Stimulated activated CD8-positive, alpha-beta memory T cell treated with anti-CD3 and anti-CD28 coated beads, Interleukin-4, amount 100 ng/mL, for 24 hours (primary cell): ENCODE data around the gene PTPRN2.
"Not testable (repeated sequence)": the region's sequence is repeated elsewhere in the genome, so short reads cannot be mapped to it uniquely, and the experiment has no call there.

Experiments used
- DNase-seq: peaks from one replicate; pipeline ENCODE4 v3.0.0-alpha.2; 2020; ENCODE audit warnings: low read depth

PTPRN2 gene

DNA sequence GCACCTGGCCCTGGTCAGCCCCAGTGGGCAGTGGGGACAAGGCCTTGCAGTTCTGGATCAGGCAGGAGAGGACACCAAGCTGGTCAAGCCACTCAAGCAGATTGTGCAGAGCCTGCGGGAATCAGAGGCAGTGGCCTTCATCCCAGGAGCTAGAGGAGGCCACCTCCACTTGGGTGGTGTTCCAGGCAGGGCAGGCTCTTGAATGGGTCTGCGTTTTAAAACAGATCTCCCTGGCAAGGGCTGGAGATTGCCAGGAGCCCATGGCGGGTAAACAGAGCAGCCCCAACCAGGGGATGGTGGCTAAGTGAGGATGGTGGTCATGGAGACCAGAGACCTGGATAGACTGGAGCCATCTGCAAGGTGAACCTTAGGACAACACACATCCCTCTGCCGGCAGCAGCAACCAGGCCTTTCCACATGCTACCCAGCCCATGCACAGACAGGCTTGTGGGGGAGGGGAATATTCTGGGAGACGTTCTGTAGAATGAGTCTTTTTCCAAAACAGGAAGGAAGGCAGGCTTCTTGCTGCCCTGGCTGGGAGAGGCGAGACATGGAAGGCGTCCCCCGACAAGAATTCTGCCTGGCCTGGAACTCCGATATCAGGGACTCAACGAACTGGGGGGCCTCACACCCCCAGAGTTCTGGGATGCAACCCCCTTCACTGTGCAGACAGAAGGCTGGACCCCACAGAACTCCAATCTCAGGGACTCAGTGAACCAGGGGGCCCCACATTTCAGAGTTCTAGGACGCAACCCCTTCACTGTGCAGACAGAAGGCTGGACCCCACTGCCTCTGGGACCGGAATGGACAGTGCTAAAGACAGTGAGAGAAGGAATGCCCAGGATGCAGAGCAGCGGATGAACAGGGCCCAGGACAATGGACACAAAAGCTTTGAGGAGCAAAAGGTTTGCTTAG is 264.8 kb downstream of the PTPRN2 start:
- no peak for DNase-seq

DNA sequence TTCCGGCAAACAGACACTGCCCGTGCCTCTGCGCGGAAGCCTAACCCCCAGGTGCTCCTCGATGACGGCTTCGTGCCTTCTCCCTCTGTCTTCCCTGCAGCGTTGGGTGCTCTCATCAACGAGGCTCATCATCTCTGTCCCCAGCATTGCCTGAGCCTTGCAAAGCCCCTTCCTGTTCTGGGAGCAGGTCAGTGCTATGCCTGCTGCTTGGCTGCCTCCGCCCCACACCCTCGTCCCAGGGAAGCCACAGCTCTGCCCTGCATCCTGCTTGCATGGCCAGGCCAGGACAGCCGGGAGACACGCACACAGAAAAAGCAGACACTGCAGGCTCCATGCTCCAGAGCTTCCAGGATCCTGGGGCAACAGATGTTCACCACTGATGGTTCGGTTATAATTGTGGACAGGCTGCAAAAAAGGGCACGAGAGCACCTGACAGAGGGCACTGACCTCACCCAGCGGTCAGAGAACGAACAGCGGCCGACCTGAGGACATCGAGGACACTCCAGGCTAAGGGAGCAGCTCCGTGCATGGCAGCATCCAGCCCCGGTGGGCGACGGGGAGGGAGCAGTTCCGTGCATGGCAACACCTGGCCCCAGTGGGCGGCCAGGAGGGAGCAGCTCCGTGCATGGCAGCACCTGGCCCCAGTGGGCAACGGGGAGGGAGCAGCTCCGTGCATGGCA is 265.5 kb downstream of the PTPRN2 start:
- DNase-seq = no peak

DNA sequence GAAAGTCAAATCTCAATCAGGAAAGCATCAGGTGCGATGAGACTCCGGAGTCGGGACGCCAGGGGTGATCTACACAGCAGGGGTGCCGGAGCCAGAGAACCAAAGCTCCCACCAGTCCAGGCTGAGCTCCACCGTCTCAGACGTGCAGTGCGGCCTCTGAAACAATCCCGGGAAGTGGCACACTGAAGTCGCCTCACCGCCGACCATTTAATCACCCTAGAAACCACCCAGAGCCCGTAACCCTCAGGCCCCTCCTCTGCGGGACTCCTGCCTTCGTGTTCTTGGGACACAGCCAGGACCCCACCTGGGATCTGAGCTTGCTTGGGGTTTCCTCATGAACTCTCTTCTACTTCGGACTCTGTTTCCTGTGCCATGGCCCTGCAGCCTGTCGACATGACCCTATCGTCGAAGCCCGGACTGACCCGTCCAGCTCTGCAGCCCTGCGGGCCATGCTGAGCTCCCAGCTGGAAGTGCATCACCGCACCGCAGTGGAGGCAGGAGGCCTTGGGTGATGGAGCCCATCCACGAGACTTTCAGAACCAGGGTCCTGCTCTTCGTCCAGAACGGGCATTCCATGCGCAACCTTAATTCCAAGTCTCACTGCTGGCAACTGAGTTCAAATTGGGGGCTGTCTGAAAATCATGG is 266.4 kb downstream of the PTPRN2 start:
- no peak for DNase-seq

GRCh38 chr7:158320328-158320727 is 267.3 kb downstream of the PTPRN2 start:
- no peak for DNase-seq

DNA sequence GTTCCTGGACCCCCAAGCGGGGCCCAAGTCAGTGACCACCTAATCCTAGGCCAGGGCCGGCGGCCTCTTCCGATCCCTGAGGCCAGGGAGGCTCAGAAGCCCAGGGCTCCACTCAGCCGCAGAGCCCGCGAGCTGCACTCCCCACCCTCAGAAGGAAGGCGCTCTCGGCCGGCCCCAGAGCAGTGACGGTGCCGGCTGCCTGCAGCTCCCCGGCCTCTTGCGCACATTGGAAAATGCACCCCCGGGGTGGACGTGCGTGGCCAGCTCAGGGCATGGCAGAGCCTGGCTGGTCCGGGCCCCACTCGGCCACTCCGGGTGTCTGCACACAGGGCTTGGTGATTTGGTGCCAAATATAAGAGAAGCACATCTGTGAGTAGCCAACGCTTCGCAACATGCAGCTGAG is 269.1 kb downstream of the PTPRN2 start:
- no peak for DNase-seq

GRCh38 chr7:158317238-158318205 is 270.1 kb downstream of the PTPRN2 start:
- no peak for DNase-seq

DNA sequence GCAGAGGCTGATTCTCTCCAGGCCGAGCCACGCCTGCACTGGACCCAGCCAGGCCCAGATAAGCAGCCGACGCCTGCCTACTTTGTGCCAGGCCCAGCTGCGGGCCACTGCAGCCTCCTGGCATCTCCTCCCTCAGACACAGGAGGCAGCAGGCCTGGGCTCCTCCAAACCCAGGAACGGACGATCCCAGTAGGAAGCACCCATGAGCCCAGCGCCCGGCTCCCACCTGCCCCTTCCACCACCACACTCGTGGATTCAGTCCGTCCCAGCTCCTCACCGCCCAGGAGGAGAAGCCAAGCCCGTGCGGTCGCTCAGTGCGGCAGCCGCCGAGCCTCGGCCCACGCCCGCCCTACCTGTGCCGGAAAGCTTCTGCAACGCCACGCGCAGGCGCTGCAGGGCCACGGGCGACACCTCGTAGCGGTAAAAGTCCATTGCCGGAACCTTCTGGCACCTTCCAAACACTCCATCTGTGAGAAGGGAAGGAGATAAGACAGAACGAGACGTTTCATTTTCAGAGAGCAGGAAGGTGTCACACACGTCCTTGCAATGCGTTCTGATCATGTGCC is 271.1 kb downstream of the PTPRN2 start:
- no peak for DNase-seq

DNA sequence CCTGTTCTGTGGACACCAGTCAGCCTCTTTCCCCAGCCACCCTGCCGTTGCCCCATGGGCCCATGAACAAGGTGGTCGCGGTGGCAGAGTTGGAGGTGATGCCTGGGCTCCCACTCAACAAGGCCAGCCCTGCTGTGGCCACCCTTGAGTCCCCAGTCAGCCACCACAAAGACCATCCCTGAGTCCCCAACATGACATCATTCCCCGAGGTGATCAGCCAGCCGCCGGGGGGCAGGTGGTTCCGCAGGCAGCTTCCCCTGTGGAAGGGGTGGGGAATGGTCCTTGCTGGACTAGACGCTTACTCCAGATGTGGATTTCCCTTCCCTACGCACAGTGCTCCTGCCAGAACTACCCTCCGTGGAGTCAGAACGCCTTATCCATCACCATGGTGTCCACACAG is 271.7 kb downstream of the PTPRN2 start:
- no peak for DNase-seq

GRCh38 chr7:158315326-158315725 is 272.3 kb downstream of the PTPRN2 start:
- no peak for DNase-seq

GRCh38 chr7:158314394-158314793 is 273.2 kb downstream of the PTPRN2 start:
- no peak for DNase-seq

GRCh38 chr7:158313931-158314330 is 273.7 kb downstream of the PTPRN2 start:
- DNase-seq = no peak

GRCh38 chr7:158312789-158313188 is 274.8 kb downstream of the PTPRN2 start:
- no peak for DNase-seq

DNA sequence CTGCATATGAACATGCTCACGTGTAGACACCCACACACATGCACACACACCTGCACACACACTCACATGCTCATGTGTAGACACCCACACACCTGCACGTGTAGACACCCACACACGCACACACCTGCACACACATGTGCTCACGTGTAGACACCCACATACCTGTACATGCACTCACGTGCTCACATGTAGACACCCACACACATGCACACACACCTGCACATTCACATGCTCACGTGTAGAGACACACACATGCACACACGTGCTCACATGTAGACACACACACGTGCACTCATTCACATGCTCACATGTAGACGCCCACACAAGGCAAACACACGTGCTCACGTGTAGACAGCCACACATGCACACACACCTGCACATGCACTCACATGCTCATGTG is 275.8 kb downstream of the PTPRN2 start:
- DNase-seq = no peak

- DNase-seq = no peak
Observed at GRCh38 chr7:158310924-158311666, 276.5 kb downstream of the PTPRN2 start.

GRCh38 chr7:158309868-158310763 is 277.5 kb downstream of the PTPRN2 start:
- no peak for DNase-seq

GRCh38 chr7:158308001-158308400 is 279.6 kb downstream of the PTPRN2 start:
- DNase-seq = no peak

- DNase-seq = not testable (repeated sequence)
Observed at GRCh38 chr7:158304072-158304471, 283.6 kb downstream of the PTPRN2 start.

GRCh38 chr7:158303121-158303520 is 284.5 kb downstream of the PTPRN2 start:
- DNase-seq = no peak

DNA sequence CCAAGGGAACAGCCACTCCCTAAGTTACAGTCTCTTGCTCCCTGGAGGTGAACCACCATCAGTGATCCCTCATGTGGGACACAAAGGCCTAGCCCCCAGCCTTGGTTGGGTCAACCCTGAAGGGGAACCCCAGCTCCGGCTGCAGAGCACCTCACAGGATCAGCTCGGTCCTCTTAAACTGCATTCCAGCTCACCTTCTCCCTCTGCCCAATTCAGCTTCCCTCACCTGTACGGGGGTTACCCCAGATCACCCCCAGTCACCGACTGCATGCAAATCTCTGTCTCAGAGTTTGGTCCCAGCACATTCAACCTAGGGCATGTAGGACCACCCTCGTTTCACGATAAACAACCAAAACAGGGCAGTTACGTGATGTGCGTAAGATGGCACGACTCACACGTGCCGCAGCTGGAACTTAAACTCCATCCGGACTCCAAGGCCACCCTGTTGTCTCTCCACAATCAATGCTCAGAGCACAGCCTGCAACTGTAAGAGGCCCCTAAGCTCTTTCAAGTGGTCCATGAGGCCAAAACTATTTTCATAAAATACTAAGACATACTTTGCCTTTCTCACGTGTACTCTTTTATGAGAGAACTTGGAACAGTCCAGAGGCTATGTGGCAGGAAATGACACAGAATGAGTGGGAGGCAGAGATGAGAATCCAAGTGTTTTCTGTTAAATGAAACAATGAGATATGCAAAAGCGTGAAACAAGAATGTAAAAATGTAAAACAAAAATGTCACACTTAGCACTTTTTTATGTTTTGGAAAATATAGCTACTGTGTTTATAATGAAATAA is 285.2 kb downstream of the PTPRN2 start:
- no peak for DNase-seq
